ENCODE results near the gene SEPTIN3.

- TF ChIP-seq, protein P1, sequence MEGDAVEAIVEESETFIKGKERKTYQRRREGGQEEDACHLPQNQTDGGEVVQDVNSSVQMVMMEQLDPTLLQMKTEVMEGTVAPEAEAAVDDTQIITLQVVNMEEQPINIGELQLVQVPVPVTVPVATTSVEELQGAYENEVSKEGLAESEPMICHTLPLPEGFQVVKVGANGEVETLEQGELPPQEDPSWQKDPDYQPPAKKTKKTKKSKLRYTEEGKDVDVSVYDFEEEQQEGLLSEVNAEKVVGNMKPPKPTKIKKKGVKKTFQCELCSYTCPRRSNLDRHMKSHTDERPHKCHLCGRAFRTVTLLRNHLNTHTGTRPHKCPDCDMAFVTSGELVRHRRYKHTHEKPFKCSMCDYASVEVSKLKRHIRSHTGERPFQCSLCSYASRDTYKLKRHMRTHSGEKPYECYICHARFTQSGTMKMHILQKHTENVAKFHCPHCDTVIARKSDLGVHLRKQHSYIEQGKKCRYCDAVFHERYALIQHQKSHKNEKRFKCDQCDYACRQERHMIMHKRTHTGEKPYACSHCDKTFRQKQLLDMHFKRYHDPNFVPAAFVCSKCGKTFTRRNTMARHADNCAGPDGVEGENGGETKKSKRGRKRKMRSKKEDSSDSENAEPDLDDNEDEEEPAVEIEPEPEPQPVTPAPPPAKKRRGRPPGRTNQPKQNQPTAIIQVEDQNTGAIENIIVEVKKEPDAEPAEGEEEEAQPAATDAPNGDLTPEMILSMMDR (IDR thresholded peaks at IDR 0.05), result no peak
- no peak for TF ChIP-seq POLR2A (IDR thresholded peaks at IDR 0.05)
Measured at GRCh38 chr22:41970601-41971000, 1.4 kb downstream of the SEPTIN3 start.
